Activated T-cell treated with anti-CD3 and anti-CD28 coated beads, Interleukin-2, amount 50 U/mL, for 48 hours (primary cell): ENCODE results near the gene RPS6KA3.
"Not testable (repeated sequence)": the region's sequence is repeated elsewhere in the genome, so short reads cannot be mapped to it uniquely, and the experiment has no call there.

Source experiments
- DNase-seq, 2 experiments: peaks; one replicate each; pipeline ENCODE4 v3.0.0-alpha.2; 2020

RPS6KA3 gene

DNA sequence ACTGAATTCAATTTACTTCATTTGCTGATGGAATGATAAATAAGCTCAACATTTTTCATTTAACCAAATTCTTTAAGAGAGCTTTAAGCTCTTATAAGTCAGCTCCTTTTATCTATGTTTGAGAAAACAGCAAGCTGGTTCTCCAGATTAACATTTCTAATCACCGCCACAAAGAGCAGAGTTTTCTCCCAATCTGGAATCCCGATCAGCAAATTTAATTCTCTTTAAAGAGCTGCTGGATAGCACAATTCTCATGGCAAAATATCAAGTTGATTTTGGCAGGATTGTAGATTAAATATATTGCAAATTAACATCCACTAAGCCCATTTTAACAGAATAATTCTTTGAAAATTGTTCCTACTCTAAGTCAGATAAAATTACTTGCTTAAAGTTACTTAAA is 48.8 kb downstream of the RPS6KA3 start:
- no peak for DNase-seq

GRCh38 chrX:20217271-20217670 is 49.4 kb downstream of the RPS6KA3 start:
- DNase-seq, result no peak

- DNase-seq, result no peak
Measured at GRCh38 chrX:20215565-20215964, 51.1 kb downstream of the RPS6KA3 start.

GRCh38 chrX:20212486-20213089 is 54.1 kb downstream of the RPS6KA3 start:
- no peak for DNase-seq

DNA sequence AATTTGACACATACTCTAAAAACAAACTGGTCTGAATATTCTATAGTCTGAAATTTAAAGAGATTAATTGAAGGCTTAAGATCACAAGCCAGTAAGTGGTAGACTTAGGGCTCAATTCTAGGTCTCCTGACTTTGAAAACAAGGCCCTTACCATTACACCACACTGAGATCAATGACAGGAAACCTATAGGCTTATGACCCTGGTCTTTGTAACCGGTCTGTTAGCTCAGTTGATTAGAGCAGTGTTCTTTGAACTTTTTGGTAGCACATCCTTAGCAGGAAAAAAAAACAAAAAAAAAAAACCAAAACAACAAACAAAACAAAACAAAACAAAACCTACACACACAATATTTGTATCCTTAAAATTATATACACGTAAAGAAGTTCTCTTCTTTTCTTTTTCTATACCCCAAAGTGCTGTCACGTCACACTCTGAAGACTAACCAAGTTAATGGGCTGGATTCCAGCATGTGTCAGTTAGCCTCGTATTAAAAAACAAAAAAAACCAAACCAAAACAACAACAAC is 55.4 kb downstream of the RPS6KA3 start:
- DNase-seq, result no peak

- DNase-seq, result no peak
Measured at GRCh38 chrX:20205927-20206708, 60.6 kb downstream of the RPS6KA3 start.

- no peak for DNase-seq
Measured at GRCh38 chrX:20204351-20204750, 62.4 kb downstream of the RPS6KA3 start.

DNA sequence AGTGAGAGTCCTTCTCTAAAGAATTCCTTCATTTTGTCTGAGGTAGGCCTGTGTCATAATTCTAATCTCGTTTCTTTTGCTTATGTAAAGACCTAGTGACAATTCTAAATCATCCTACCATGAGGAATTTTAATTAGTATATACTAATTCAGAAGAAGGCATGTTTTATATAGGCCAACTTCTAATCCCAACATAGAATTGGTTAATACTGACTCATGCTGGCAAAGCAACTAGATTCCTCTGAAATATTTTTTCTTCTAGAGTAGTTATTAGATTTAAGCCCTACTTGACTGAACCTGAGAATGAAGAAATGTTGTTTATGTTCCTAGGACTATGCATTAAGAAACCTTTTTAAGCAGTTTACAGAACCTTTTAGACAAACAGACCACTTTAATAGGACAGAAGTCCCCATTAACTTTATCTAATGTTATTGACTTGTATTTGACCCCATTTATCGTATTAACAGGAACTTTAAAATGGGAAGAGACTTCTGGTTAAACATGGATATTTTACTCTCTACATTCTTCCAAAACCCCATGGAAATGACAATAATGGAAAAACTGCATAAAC is 69.0 kb downstream of the RPS6KA3 start:
- no peak for DNase-seq

DNA sequence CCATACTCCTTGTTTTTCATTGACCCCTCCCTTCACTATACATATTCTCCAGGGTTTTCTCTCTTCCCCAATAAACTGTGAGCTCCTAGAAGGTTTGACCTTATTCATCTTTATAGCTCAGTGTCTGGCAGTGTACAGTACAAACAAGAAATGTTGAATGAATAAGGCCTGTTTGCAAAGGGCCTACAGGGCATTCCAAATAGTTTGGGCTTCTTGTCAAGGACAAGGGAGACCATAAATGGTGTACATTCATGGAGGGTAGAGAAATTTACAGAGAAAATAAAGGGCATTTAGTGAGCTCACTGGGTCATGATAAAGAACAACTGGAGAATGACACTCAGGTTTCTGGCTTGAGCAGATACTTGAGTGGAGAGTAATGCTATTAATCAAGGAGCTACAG is 77.5 kb downstream of the RPS6KA3 start:
- no peak for DNase-seq

GRCh38 chrX:20181598-20182329 is 84.9 kb downstream of the RPS6KA3 start:
- DNase-seq, result no peak

- DNase-seq, result no peak
Measured at GRCh38 chrX:20177093-20177492, 89.6 kb downstream of the RPS6KA3 start.

DNA sequence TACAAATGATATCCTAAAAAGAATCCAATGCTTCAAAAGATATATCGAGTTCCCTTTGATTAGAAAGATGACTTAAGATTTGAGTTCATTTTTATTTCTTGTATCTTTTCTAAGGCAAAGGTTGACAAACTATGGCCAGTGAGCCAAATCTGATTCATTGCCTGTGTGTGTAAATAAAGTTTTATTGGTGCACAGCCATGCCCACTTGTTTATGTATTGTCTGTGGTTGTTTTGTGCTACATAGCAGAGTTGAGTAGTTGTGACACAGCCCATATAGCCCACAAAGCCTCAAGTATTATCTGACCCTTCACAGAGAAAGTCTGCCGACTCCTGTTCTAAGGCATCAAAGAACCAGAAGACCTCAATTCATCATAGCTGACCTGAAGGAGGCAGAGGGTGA is 92.9 kb downstream of the RPS6KA3 start:
- DNase-seq, result no peak

DNA sequence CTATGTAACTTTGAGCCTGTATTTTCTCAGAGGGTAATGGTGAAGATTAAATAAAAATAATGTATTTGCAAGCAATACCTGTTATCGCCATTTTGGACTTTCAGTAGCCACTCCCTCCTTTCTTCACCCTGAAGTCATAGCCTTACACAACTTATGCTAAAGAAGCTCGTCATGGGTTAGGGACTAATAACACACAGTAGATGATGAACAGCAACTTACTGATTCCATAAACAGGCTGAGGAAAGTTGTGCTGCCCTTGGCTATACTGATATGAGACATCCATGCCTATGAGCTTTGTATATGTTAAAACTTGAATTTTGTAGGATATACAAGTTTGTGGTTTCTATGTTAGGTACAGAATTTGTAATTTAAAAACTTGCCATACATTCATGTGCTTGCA is 93.4 kb downstream of the RPS6KA3 start:
- DNase-seq, result no peak

DNA sequence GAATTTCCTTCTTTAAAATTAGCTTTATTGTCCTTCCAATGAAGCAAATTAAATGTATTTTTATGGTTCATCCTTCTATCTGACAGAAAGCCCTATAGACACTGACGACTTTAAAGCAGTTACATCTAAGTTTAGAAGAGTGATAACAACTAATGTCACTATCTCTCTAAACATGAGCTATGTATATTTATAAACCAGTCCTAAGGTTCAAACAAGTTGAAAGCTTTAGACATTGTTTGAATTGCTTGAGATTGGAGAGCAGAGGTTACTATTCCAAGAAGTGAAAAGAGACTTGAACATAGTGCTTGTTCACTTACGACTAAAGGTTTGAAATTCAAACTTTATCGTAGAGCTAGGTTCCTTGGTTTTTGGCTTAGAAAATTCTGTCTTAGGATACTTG is 94.8 kb downstream of the RPS6KA3 start:
- no peak for DNase-seq

- DNase-seq, result not testable (repeated sequence)
Measured at GRCh38 chrX:20162516-20162915, 104.2 kb downstream of the RPS6KA3 start.

GRCh38 chrX:20159797-20160385 is 106.8 kb downstream of the RPS6KA3 start:
- no peak for DNase-seq

- no peak for DNase-seq
Measured at GRCh38 chrX:20151689-20152088, 115.0 kb downstream of the RPS6KA3 start.

- DNase-seq, result no peak
Measured at GRCh38 chrX:20149326-20149725, 117.4 kb downstream of the RPS6KA3 start.

DNA sequence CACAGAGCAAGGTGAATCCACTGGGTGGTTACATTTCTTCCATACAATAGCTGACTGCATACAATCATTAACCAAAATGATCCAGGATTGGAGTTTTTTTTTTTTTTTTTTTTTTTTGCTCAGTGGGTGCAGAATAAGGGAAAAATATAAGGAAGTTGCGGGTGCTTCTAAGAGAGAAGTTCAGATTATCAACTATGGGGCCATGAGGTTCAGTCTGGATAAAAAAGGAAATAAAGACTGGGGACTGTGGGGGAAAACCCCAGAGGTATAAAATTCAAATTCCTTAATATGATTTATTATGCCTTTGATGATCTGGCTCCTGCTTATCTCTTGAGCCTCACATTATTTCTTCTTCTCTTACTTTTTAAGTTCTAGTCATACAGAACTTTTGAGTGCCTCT is 119.1 kb downstream of the RPS6KA3 start:
- no peak for DNase-seq

- no peak for DNase-seq
Measured at GRCh38 chrX:20144491-20144890, 122.2 kb downstream of the RPS6KA3 start.

- DNase-seq, result no peak
Measured at GRCh38 chrX:20143561-20143960, 123.1 kb downstream of the RPS6KA3 start.

GRCh38 chrX:20143111-20143510 is 123.6 kb downstream of the RPS6KA3 start:
- no peak for DNase-seq
